H9 (cell line): ENCODE results near the gene PDE6G. TPM values are rescaled to one million over a fixed set of nuclear protein-coding genes. Genes with fewer than 3 reads are reported as not detected.

Source experiments
- DNase-seq: peaks from one replicate; pipeline ENCODE4 v3.0.0-alpha.2; 2017
- H2AFZ ChIP-seq: one replicate; pipeline ENCODE4 v1.6.1; 2013; ENCODE audit warnings: mild to moderate bottlenecking, low read length, control low read depth, moderate library complexity
- H2AK5ac ChIP-seq: 2 replicates; pipeline ENCODE4 v1.6.1; 2013; ENCODE audit warnings: low read length, control low read depth, mixed read lengths; ENCODE audit not compliant: insufficient read length
- H2BK120ac ChIP-seq: one replicate; pipeline ENCODE4 v1.6.1; 2013; ENCODE audit warnings: low read depth, mild to moderate bottlenecking, low read length, control low read depth, inconsistent platforms; ENCODE audit not compliant: poor library complexity, severe bottlenecking
- H2BK12ac ChIP-seq: 2 replicates; pipeline ENCODE4 v1.6.1; 2013; ENCODE audit warnings: low read length, control low read depth, mixed read lengths, low read depth; ENCODE audit not compliant: insufficient read length
- H2BK15ac ChIP-seq: 2 replicates; pipeline ENCODE4 v1.6.1; 2013; ENCODE audit warnings: low read depth, low read length, control low read depth
- H2BK20ac ChIP-seq: one replicate; pipeline ENCODE4 v1.6.1; 2013; ENCODE audit warnings: low read depth, mild to moderate bottlenecking, low read length, control low read depth, inconsistent platforms; ENCODE audit not compliant: poor library complexity, severe bottlenecking
- H2BK5ac ChIP-seq: 2 replicates; pipeline ENCODE4 v1.6.1; 2013; ENCODE audit warnings: low read length, control low read depth, mixed read lengths; ENCODE audit not compliant: insufficient read length
- H3K14ac ChIP-seq: 2 replicates; pipeline ENCODE4 v1.6.1; 2013; ENCODE audit warnings: low read length, control low read depth; ENCODE audit not compliant: insufficient read depth
- H3K18ac ChIP-seq: 2 replicates; pipeline ENCODE4 v1.6.1; 2013; ENCODE audit warnings: low read depth, mild to moderate bottlenecking, mixed read lengths, low read length, control low read depth; ENCODE audit not compliant: insufficient read length
- H3K23ac ChIP-seq: 2 replicates; pipeline ENCODE4 v1.6.1; 2013; ENCODE audit warnings: low read length, control low read depth, mixed read lengths, low read depth; ENCODE audit not compliant: insufficient read length
- H3K23me2 ChIP-seq: 2 replicates; pipeline ENCODE4 v1.6.1; 2013; ENCODE audit warnings: low read depth, mild to moderate bottlenecking, mixed read lengths, low read length, control low read depth; ENCODE audit not compliant: insufficient read length, poor library complexity, severe bottlenecking
- H3K27ac ChIP-seq: 2 replicates; pipeline ENCODE4 v1.5.1; 2013; ENCODE audit warnings: low read length, control low read depth, mixed read lengths, low read depth; ENCODE audit not compliant: insufficient read length
- H3K27me3 ChIP-seq: 2 replicates; pipeline ENCODE4 v1.6.1; 2013; ENCODE audit warnings: low read length, control low read depth, inconsistent platforms; ENCODE audit not compliant: insufficient read depth
- H3K4ac ChIP-seq: 2 replicates; pipeline ENCODE4 v1.6.1; 2013; ENCODE audit warnings: low read depth, mild to moderate bottlenecking, control low read depth, inconsistent platforms, low read length, moderate library complexity
- H3K4me1 ChIP-seq: 2 replicates; pipeline ENCODE4 v1.6.1; 2013; ENCODE audit warnings: low read length, control low read depth, inconsistent platforms; ENCODE audit not compliant: insufficient read depth
- H3K4me2 ChIP-seq: 2 replicates; pipeline ENCODE4 v1.6.1; 2013; ENCODE audit warnings: low read length, control low read depth, mixed read lengths; ENCODE audit not compliant: insufficient read length, insufficient read depth
- H3K56ac ChIP-seq: 2 replicates; pipeline ENCODE4 v1.6.1; 2013; ENCODE audit warnings: low read depth, mild to moderate bottlenecking, mixed read lengths, low read length, control low read depth; ENCODE audit not compliant: insufficient read length
- H3K79me1 ChIP-seq: 2 replicates; pipeline ENCODE4 v1.6.1; 2013; ENCODE audit warnings: low read depth, mild to moderate bottlenecking, moderate library complexity, low read length, control low read depth, inconsistent platforms; ENCODE audit not compliant: insufficient read depth, poor library complexity, severe bottlenecking
- H3K79me2 ChIP-seq: 2 replicates; pipeline ENCODE4 v1.6.1; 2013; ENCODE audit warnings: low read length, control low read depth, inconsistent platforms; ENCODE audit not compliant: insufficient read depth
- H3K9ac ChIP-seq: 2 replicates; pipeline ENCODE4 v1.6.1; 2013; ENCODE audit warnings: low read length, control low read depth, mixed read lengths; ENCODE audit not compliant: insufficient read length; ENCODE audit errors: extremely low read depth
- H3K9me3 ChIP-seq: one replicate; pipeline ENCODE4 v1.6.1; 2013; ENCODE audit warnings: low read depth, low read length, inconsistent platforms; ENCODE audit not compliant: control insufficient read depth
- H3T11ph ChIP-seq: one replicate; pipeline ENCODE4 v1.6.1; 2013; ENCODE audit warnings: mild to moderate bottlenecking, low read length, control low read depth, inconsistent platforms
- H4K20me1 ChIP-seq: one replicate; pipeline ENCODE4 v1.6.1; 2013; ENCODE audit not compliant: control insufficient read depth, insufficient read length, insufficient read depth
- H4K5ac ChIP-seq: 2 replicates; pipeline ENCODE4 v1.6.1; 2013; ENCODE audit warnings: low read depth, mild to moderate bottlenecking, mixed read lengths, low read length, control low read depth; ENCODE audit not compliant: insufficient read length
- H4K8ac ChIP-seq: replicated peaks from 2 replicates; pipeline ENCODE4 v1.6.1; 2013; ENCODE audit warnings: low read length, control low read depth, mixed read lengths, low read depth; ENCODE audit not compliant: insufficient read length
- H4K91ac ChIP-seq: 2 replicates; pipeline ENCODE4 v1.6.1; 2013; ENCODE audit warnings: low read depth, mild to moderate bottlenecking, moderate library complexity, mixed read lengths, low read length, control low read depth; ENCODE audit not compliant: insufficient read length
- H3K27ac Mint-ChIP-seq, 3 experiments: 2 replicates in 2 of 3; 3 replicates in 1 of 3; pipeline ENCODE4 v1.8.0; 2020 to 2021; ENCODE audit warnings: mixed read lengths in 3 of 3, mild to moderate bottlenecking in 1 of 3, moderate library complexity in 1 of 3
- H3K27me3 Mint-ChIP-seq: 2 replicates; pipeline ENCODE4 v1.8.0; 2021; ENCODE audit warnings: low read depth, mild to moderate bottlenecking, moderate library complexity, mixed read lengths
- H3K36me3 Mint-ChIP-seq, 3 experiments: 2 replicates in 2 of 3; 3 replicates in 1 of 3; pipeline ENCODE4 v1.8.0; 2020 to 2021; ENCODE audit warnings: low read depth in 3 of 3, mixed read lengths in 3 of 3; ENCODE audit not compliant: insufficient read depth in 1 of 3
- H3K4me1 Mint-ChIP-seq, 2 experiments: 2 replicates each; pipeline ENCODE4 v1.8.0; 2020; ENCODE audit warnings: mixed read lengths in 2 of 2
- H3K4me3 Mint-ChIP-seq, 2 experiments: 2 replicates in 1 of 2; 3 replicates in 1 of 2; pipeline ENCODE4 v1.8.0; 2020 to 2021; ENCODE audit warnings: mild to moderate bottlenecking in 2 of 2, mixed read lengths in 2 of 2, moderate library complexity in 1 of 2
- H3K9me3 Mint-ChIP-seq, 2 experiments: 2 replicates in 1 of 2; 3 replicates in 1 of 2; pipeline ENCODE4 v1.8.0; 2020; ENCODE audit warnings: mild to moderate bottlenecking in 2 of 2, mixed read lengths in 2 of 2, moderate library complexity in 1 of 2
- CTCF ChIP-seq: fragments of 200-600 bp; sonication (generic); conservative IDR thresholded peaks from 3 replicates; pipeline ENCODE4 v1.8.0; 2021; ENCODE audit warnings: antibody characterized with exemption, mild to moderate bottlenecking
- WGBS: extraction: QIAGEN DNeasy Blood & Tissue Kit; methylation state at CpG from one replicate; pipeline ENCODE4 v1.1.7; 2013; ENCODE audit warnings: missing lambda C conversion rate, low lambda C conversion rate, mixed read lengths; ENCODE audit not compliant: insufficient read length; ENCODE audit errors: extremely low coverage; 5-methylcytosine and 5-hydroxymethylcytosine counted together
- total RNA-seq: library from RNA; stranded (reverse); gene quantifications from 2 replicates; pipeline ENCODE4 v1.2.1, GENCODE V29; 2021

PDE6G gene
- total RNA-seq, 1 experiment from 2014 or later = 5.7 TPM

- no peaks in the 10 kb centered on the region for H3K27me3 Mint-ChIP-seq
- H3K27ac Mint-ChIP-seq = no peak overlapping the region
- Histone ChIP-seq H2BK20ac (no peak overlapping the region), H4K5ac (no peak overlapping the region), H2AK5ac (no peak overlapping the region), H3K14ac (no peak overlapping the region), H2BK15ac (no peak overlapping the region), H4K8ac (no peak overlapping the region), H2BK120ac (no peak overlapping the region), H3K18ac (no peak overlapping the region), H3K4ac (no peak overlapping the region), H3K23me2 (no peaks in the 10 kb centered on the region), H2BK12ac (no peak overlapping the region), H2AFZ (no peak overlapping the region), H3K27me3 (no peaks in the 10 kb centered on the region), H3K79me2 (no peaks in the 10 kb centered on the region), H3K56ac (no peak overlapping the region), H2BK5ac (no peak overlapping the region), H3T11ph (no peak overlapping the region), H3K9ac (no peak overlapping the region), H3K4me1 (no peaks in the 10 kb centered on the region), H3K4me2 (no peak overlapping the region), H4K20me1 (no peaks in the 10 kb centered on the region), H3K23ac (no peak overlapping the region), H3K9me3 (no peaks in the 10 kb centered on the region), H4K91ac (no peak overlapping the region), H3K79me1 (peaks cover 3% of the 10 kb centered on the region), H3K27ac (no peak overlapping the region)
- WGBS = no CpG with 5 or more reads among the region's 11 CpGs
- H3K36me3 Mint-ChIP-seq = peaks cover 21 to 82% (median 67%) of the 10 kb centered on the region in 3 experiments; a peak in 6 of 7 replicates
- TF ChIP-seq CTCF = no peak
- H3K4me3 Mint-ChIP-seq = no peak overlapping the region
- DNase-seq = no peak
- no peaks in the 10 kb centered on the region for H3K9me3 Mint-ChIP-seq
- no peaks in the 10 kb centered on the region for H3K4me1 Mint-ChIP-seq
Measured at GRCh38 chr17:81603846-81604610, 52.3 kb downstream of the PDE6G start.
